ENCODE measurements around the gene SEMA6B.

Gene SEMA6B

GRCh38 chr19:4511300-4512054, 48.0 kb downstream of the SEMA6B start:
- H3K9me3 ChIP-seq (ENCODE audit: control insufficient read depth, insufficient read depth, low read length) = no peaks in the 10 kb centered on the region

GRCh38 chr19:4510435-4511255, 48.8 kb downstream of the SEMA6B start:
- Histone ChIP-seq H3K36me3 (ENCODE audit: insufficient read depth, low read length) (no peaks in the 10 kb centered on the region), H3K9ac (ENCODE audit: low read depth, low read length) (no peak overlapping the region), H3K4me1 (ENCODE audit: insufficient read depth, low read length) (no peaks in the 10 kb centered on the region), H3K9me3 (ENCODE audit: control insufficient read depth, insufficient read depth, low read length) (no peaks in the 10 kb centered on the region)

More at GRCh38 chr19:4511300-4512054, 48.0 kb downstream of the SEMA6B start:
- Histone ChIP-seq H3K4me1 (ENCODE audit: insufficient read depth, low read length) (no peaks in the 10 kb centered on the region; the same call in 1 of the 2 replicates), H3K36me3 (ENCODE audit: insufficient read depth, low read length) (no peaks in the 10 kb centered on the region), H3K9ac (ENCODE audit: low read depth, low read length) (no peak overlapping the region)

GRCh38 chr19:4508698-4509097, 50.8 kb downstream of the SEMA6B start:
- Histone ChIP-seq H3K4me1 (ENCODE audit: insufficient read depth, low read length) (no peaks in the 10 kb centered on the region), H3K9me3 (ENCODE audit: control insufficient read depth, insufficient read depth, low read length) (no peaks in the 10 kb centered on the region), H3K36me3 (ENCODE audit: insufficient read depth, low read length) (no peaks in the 10 kb centered on the region), H3K9ac (ENCODE audit: low read depth, low read length) (no peak overlapping the region)

GRCh38 chr19:4507804-4508203, 51.7 kb downstream of the SEMA6B start:
- H3K4me1 ChIP-seq (ENCODE audit: insufficient read depth, low read length) = no peaks in the 10 kb centered on the region
- no peak overlapping the region for H3K9ac ChIP-seq (ENCODE audit: low read depth, low read length)
- H3K36me3 ChIP-seq (ENCODE audit: insufficient read depth, low read length) = no peaks in the 10 kb centered on the region
- H3K9me3 ChIP-seq (ENCODE audit: control insufficient read depth, insufficient read depth, low read length) = no peaks in the 10 kb centered on the region

- Histone ChIP-seq H3K4me1 (ENCODE audit: insufficient read depth, low read length) (no peaks in the 10 kb centered on the region), H3K9me3 (ENCODE audit: control insufficient read depth, insufficient read depth, low read length) (no peaks in the 10 kb centered on the region), H3K36me3 (ENCODE audit: insufficient read depth, low read length) (no peaks in the 10 kb centered on the region), H3K9ac (ENCODE audit: low read depth, low read length) (no peak overlapping the region)
Measured at GRCh38 chr19:4507150-4507452, 52.4 kb downstream of the SEMA6B start.

- no peak overlapping the region for H3K9ac ChIP-seq (ENCODE audit: low read depth, low read length)
- H3K4me1 ChIP-seq (ENCODE audit: insufficient read depth, low read length) = no peaks in the 10 kb centered on the region
- H3K36me3 ChIP-seq (ENCODE audit: insufficient read depth, low read length) = no peaks in the 10 kb centered on the region
- H3K9me3 ChIP-seq (ENCODE audit: control insufficient read depth, insufficient read depth, low read length) = no peaks in the 10 kb centered on the region
Measured at GRCh38 chr19:4506449-4507149, 52.9 kb downstream of the SEMA6B start.

GRCh38 chr19:4505570-4506448, 53.7 kb downstream of the SEMA6B start:
- H3K9me3 ChIP-seq (ENCODE audit: control insufficient read depth, insufficient read depth, low read length) = no peaks in the 10 kb centered on the region
- no peak overlapping the region for H3K9ac ChIP-seq (ENCODE audit: low read depth, low read length)
- no peaks in the 10 kb centered on the region for H3K36me3 ChIP-seq (ENCODE audit: insufficient read depth, low read length)
- no peaks in the 10 kb centered on the region for H3K4me1 ChIP-seq (ENCODE audit: insufficient read depth, low read length)

- Histone ChIP-seq H3K9ac (ENCODE audit: low read depth, low read length) (no peak overlapping the region), H3K36me3 (ENCODE audit: insufficient read depth, low read length) (no peaks in the 10 kb centered on the region), H3K9me3 (ENCODE audit: control insufficient read depth, insufficient read depth, low read length) (no peaks in the 10 kb centered on the region), H3K4me1 (ENCODE audit: insufficient read depth, low read length) (no peaks in the 10 kb centered on the region)
Measured at GRCh38 chr19:4504891-4505569, 54.5 kb downstream of the SEMA6B start.

- Histone ChIP-seq H3K9me3 (ENCODE audit: control insufficient read depth, insufficient read depth, low read length) (no peaks in the 10 kb centered on the region), H3K9ac (ENCODE audit: low read depth, low read length) (no peak overlapping the region), H3K36me3 (ENCODE audit: insufficient read depth, low read length) (no peaks in the 10 kb centered on the region), H3K4me1 (ENCODE audit: insufficient read depth, low read length) (no peaks in the 10 kb centered on the region)
Measured at GRCh38 chr19:4504297-4504701, 55.2 kb downstream of the SEMA6B start.

- Histone ChIP-seq H3K4me1 (ENCODE audit: insufficient read depth, low read length) (no peaks in the 10 kb centered on the region), H3K9me3 (ENCODE audit: control insufficient read depth, insufficient read depth, low read length) (no peaks in the 10 kb centered on the region), H3K9ac (ENCODE audit: low read depth, low read length) (no peak overlapping the region), H3K36me3 (ENCODE audit: insufficient read depth, low read length) (no peaks in the 10 kb centered on the region)
Measured at GRCh38 chr19:4503825-4504170, 55.7 kb downstream of the SEMA6B start.

GRCh38 chr19:4503132-4503824, 56.2 kb downstream of the SEMA6B start:
- no peaks in the 10 kb centered on the region for H3K4me1 ChIP-seq (ENCODE audit: insufficient read depth, low read length)
- no peaks in the 10 kb centered on the region for H3K9me3 ChIP-seq (ENCODE audit: control insufficient read depth, insufficient read depth, low read length)
- H3K36me3 ChIP-seq (ENCODE audit: insufficient read depth, low read length) = peaks cover 1% of the 10 kb centered on the region; the same call in 1 of the 2 replicates
- H3K9ac ChIP-seq (ENCODE audit: low read depth, low read length) = no peak overlapping the region

GRCh38 chr19:4502282-4503131, 57.0 kb downstream of the SEMA6B start:
- no peaks in the 10 kb centered on the region for H3K9me3 ChIP-seq (ENCODE audit: control insufficient read depth, insufficient read depth, low read length)
- no peak overlapping the region for H3K9ac ChIP-seq (ENCODE audit: low read depth, low read length)
- no peaks in the 10 kb centered on the region for H3K4me1 ChIP-seq (ENCODE audit: insufficient read depth, low read length)
- H3K36me3 ChIP-seq (ENCODE audit: insufficient read depth, low read length) = peaks cover 3% of the 10 kb centered on the region; the same call in 1 of the 2 replicates
